Thoracic aorta (tissue), 2 donors: ENCODE results near the gene IL6R. TPM values are rescaled to one million over a fixed set of nuclear protein-coding genes. Genes with fewer than 3 reads are reported as not detected.

Experiments used
- ATAC-seq: fragments of 150-250 bp; one replicate; pipeline ENCODE4 v1.8.0; 2017; ENCODE audit warnings: low read depth; ENCODE audit not compliant: insufficient number of reproducible peaks, low FRiP score
- DNase-seq: peaks from one replicate; pipeline ENCODE4 v3.0.0-alpha.2; 2020; ENCODE audit warnings: low spot score
- H3K27ac ChIP-seq, 2 donors: fragments of 200-600 bp; sonication (generic); 1 replicate in 1 of 2; 2 replicates in 1 of 2; pipeline ENCODE4 v1.5.1; 2016; ENCODE audit warnings: mild to moderate bottlenecking in 2 of 2, moderate library complexity in 2 of 2
- H3K27me3 ChIP-seq: fragments of 200-600 bp; sonication (generic); replicated peaks from 2 replicates; pipeline ENCODE4 v1.6.0; 2016; ENCODE audit warnings: mild to moderate bottlenecking; ENCODE audit not compliant: insufficient read depth
- H3K36me3 ChIP-seq: fragments of 200-600 bp; sonication (generic); one replicate; pipeline ENCODE4 v1.5.1; 2016
- H3K4me1 ChIP-seq, 2 donors: fragments of 200-600 bp; sonication (generic); 1 replicate in 1 of 2; 2 replicates in 1 of 2; pipeline versions ENCODE4 v1.5.1 to v1.6.0; 2016; ENCODE audit warnings: low read depth in 2 of 2, mild to moderate bottlenecking in 1 of 2; ENCODE audit not compliant: control insufficient read depth in 1 of 2
- H3K4me3 ChIP-seq: fragments of 200-600 bp; sonication (generic); 2 replicates; pipeline ENCODE4 v1.5.1; 2016; ENCODE audit warnings: mild to moderate bottlenecking
- H3K9me3 ChIP-seq: fragments of 200-600 bp; sonication (generic); 2 replicates; pipeline ENCODE4 v1.5.1; 2016
- CTCF ChIP-seq: fragments of 200-600 bp; sonication (generic); IDR thresholded peaks from one replicate; pipeline ENCODE4 v1.5.1; 2019; ENCODE audit warnings: antibody characterized with exemption
- total RNA-seq, 2 donors: library from RNA; depleted of rRNA; stranded (reverse); fragments of >200 nt; gene quantifications; one replicate each; pipeline versions ENCODE4 v1.1.0 to v1.2.3, GENCODE V29; 2016

IL6R gene
- total RNA-seq, 2 donors from 2014 or later, result 25.8 to 48.3 TPM

- Histone ChIP-seq H3K9me3 (no peaks in the 10 kb centered on the region), H3K4me3 (no peak overlapping the region), H3K27ac (no peak overlapping the region), H3K27me3 (peaks cover 9% of the 10 kb centered on the region), H3K36me3 (no peaks in the 10 kb centered on the region), H3K4me1 (no peaks in the 10 kb centered on the region)
- TF ChIP-seq CTCF, result no peak
- DNase-seq (no peak), ATAC-seq (no peak)
These were observed 90.5 kb downstream of the IL6R start for GRCh38 chr1:154495496-154496273.

GRCh38 chr1:154496383-154496782 lies 91.2 kb downstream of the IL6R start:
- Histone ChIP-seq H3K4me3 (no peak overlapping the region), H3K4me1 (peaks cover under 1 to 3% of the 10 kb centered on the region in 2 donors), H3K36me3 (no peaks in the 10 kb centered on the region), H3K27ac (no peak overlapping the region), H3K27me3 (peaks cover 15% of the 10 kb centered on the region), H3K9me3 (no peaks in the 10 kb centered on the region)
- TF ChIP-seq CTCF, result no peak
- no peak for ATAC-seq
- DNase-seq, result no peak

- no peak for ATAC-seq
These were observed 92.1 kb downstream of the IL6R start for GRCh38 chr1:154497026-154497806.

GRCh38 chr1:154499446-154499845 lies 94.3 kb downstream of the IL6R start:
- no peak for TF ChIP-seq CTCF
- no peaks in the 10 kb centered on the region for H3K36me3 ChIP-seq
- no peak for ATAC-seq
- H3K27ac ChIP-seq, result no peak overlapping the region
- no peaks in the 10 kb centered on the region for H3K9me3 ChIP-seq
- no peak for DNase-seq
- H3K4me1 ChIP-seq, result peaks cover 3 to 9% of the 10 kb centered on the region in 2 donors
- peaks cover 25% of the 10 kb centered on the region for H3K27me3 ChIP-seq
- peak overlapping the region; percentile 1 for H3K4me3 ChIP-seq

More at GRCh38 chr1:154497026-154497806, 92.1 kb downstream of the IL6R start:
- no peak for DNase-seq
- H3K27me3 ChIP-seq, result peaks cover 24% of the 10 kb centered on the region
- peaks cover 3 to 9% of the 10 kb centered on the region in 2 donors for H3K4me1 ChIP-seq
- no peaks in the 10 kb centered on the region for H3K9me3 ChIP-seq
- no peak for TF ChIP-seq CTCF
- H3K4me3 ChIP-seq, result no peak overlapping the region
- H3K36me3 ChIP-seq, result no peaks in the 10 kb centered on the region
- H3K27ac ChIP-seq, result no peak overlapping the region

GRCh38 chr1:154500533-154500932 lies 95.4 kb downstream of the IL6R start:
- Histone ChIP-seq H3K4me1 (peaks cover 3 to 9% of the 10 kb centered on the region in 2 donors), H3K9me3 (no peaks in the 10 kb centered on the region), H3K27me3 (peaks cover 25% of the 10 kb centered on the region), H3K27ac (no peak overlapping the region), H3K4me3 (peak overlapping the region; percentile 67), H3K36me3 (no peaks in the 10 kb centered on the region)
- no peak for TF ChIP-seq CTCF
- DNase-seq (no peak), ATAC-seq (no peak)
